Activated CD8-positive, alpha-beta T cell treated with anti-CD3 and anti-CD28 coated beads for 36 hours (primary cell): ENCODE measurements around the gene TTC21B. TPM values are rescaled to one million over a fixed set of nuclear protein-coding genes. Genes with fewer than 3 reads are reported as not detected.
A peak's percentile ranks its signal among the peaks of the same experiment; 100 is the strongest.
"Not testable (repeated sequence)": the region's sequence is repeated elsewhere in the genome, so short reads cannot be mapped to it uniquely, and the experiment has no call there.

Experiments used
- ATAC-seq: fragments of 200-7000 bp; cut with Tn5 transposase; one replicate; pipeline ENCODE4 v1.10.0; 2021; ENCODE audit warnings: mild to moderate bottlenecking, moderate library complexity
- CTCF ChIA-PET: fragments of 350-600 bp; sonication (Branson Sonifier 250); formaldehyde crosslinking; loops from one replicate; lab custom pipeline; 2021; ENCODE audit warnings: antibody characterized with exemption; lab: Charles Lee
- POLR2A ChIA-PET: fragments of 350-600 bp; sonication (Branson Sonifier 250); formaldehyde crosslinking; loops from one replicate; lab custom pipeline; 2021; ENCODE audit warnings: antibody characterized with exemption; lab: Charles Lee
- DNase-seq: peaks from one replicate; pipeline ENCODE4 v3.0.0-alpha.2; 2020
- H3K27ac Mint-ChIP-seq: one replicate; pipeline ENCODE4 v1.8.0; 2021; ENCODE audit warnings: mild to moderate bottlenecking, mixed read lengths
- H3K27me3 Mint-ChIP-seq: one replicate; pipeline ENCODE4 v1.8.0; 2021; ENCODE audit warnings: mixed read lengths
- H3K36me3 Mint-ChIP-seq: one replicate; pipeline ENCODE4 v1.8.0; 2021; ENCODE audit warnings: low read depth, mixed read lengths
- H3K4me1 Mint-ChIP-seq: one replicate; pipeline ENCODE4 v1.8.0; 2021; ENCODE audit warnings: low read depth, mixed read lengths
- H3K4me3 Mint-ChIP-seq: one replicate; pipeline ENCODE4 v1.8.0; 2021; ENCODE audit warnings: mild to moderate bottlenecking, moderate library complexity, mixed read lengths
- H3K9me3 Mint-ChIP-seq: one replicate; pipeline ENCODE4 v1.8.0; 2021; ENCODE audit warnings: mixed read lengths
- intact Hi-C: fragments of 100-400 bp; cut with micrococcal nuclease; formaldehyde crosslinking; loops from one replicate; pipeline ENCODE4 v1.10.0; 2022
- total RNA-seq, 2 experiments: library from RNA; stranded (reverse); gene quantifications; one replicate each; pipeline ENCODE4 v1.2.3, GENCODE V29; 2021
- TF ChIP-seq, protein P1 (sequence below): fragments of 200-600 bp; IDR thresholded peaks from one replicate; pipeline ENCODE4 v1.8.0; 2022; ENCODE audit warnings: antibody characterized with exemption, mild to moderate bottlenecking

The TTC21B gene
- total RNA-seq, 2 experiments from 2014 or later: 22.1 to 24.1 TPM

DNA sequence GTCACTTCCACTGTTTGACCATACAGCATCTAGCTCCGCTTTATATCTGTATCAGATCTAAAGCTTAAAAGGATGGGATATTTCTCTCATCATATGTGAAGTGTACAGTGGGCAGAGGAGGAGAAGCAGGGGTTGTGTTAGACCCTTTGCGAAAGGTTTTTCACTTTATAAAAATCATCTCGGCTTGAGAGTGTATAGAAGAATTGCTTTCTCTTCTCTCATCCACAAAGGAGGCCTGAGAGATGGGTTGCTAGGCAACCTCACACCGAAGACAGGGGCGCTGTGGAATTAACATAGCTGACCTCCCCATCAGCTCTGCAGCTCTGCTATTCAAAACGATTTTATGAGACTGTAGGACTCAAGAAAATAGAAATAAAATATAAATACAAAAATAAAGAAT, 89.3 kb downstream of the TTC21B start:
- Mint-ChIP-seq H3K4me3 (no peak overlapping the region), H3K27ac (no peak overlapping the region), H3K9me3 (peaks cover 9% of the 10 kb centered on the region), H3K27me3 (no peaks in the 10 kb centered on the region), H3K4me1 (peaks cover 5% of the 10 kb centered on the region), H3K36me3 (peaks cover 5% of the 10 kb centered on the region)
- ATAC-seq: no peak
- intact Hi-C loops: no loop called here
- DNase-seq: no peak
- TF ChIP-seq, protein P1, sequence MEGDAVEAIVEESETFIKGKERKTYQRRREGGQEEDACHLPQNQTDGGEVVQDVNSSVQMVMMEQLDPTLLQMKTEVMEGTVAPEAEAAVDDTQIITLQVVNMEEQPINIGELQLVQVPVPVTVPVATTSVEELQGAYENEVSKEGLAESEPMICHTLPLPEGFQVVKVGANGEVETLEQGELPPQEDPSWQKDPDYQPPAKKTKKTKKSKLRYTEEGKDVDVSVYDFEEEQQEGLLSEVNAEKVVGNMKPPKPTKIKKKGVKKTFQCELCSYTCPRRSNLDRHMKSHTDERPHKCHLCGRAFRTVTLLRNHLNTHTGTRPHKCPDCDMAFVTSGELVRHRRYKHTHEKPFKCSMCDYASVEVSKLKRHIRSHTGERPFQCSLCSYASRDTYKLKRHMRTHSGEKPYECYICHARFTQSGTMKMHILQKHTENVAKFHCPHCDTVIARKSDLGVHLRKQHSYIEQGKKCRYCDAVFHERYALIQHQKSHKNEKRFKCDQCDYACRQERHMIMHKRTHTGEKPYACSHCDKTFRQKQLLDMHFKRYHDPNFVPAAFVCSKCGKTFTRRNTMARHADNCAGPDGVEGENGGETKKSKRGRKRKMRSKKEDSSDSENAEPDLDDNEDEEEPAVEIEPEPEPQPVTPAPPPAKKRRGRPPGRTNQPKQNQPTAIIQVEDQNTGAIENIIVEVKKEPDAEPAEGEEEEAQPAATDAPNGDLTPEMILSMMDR: no peak
- POLR2A ChIA-PET: no interaction called here
- CTCF ChIA-PET: interaction anchor here (0.6 to 1.8 kb wide), 3 partner anchors 10 to 462 kb away, joined by 3 to 11 read pairs (median 3); no protein-coding TSS in a partner anchor

GRCh38 chr2:165863810-165864261, 89.7 kb downstream of the TTC21B start:
- Mint-ChIP-seq H3K27me3 (no peaks in the 10 kb centered on the region), H3K4me3 (no peak overlapping the region), H3K27ac (no peak overlapping the region), H3K36me3 (peaks cover 5% of the 10 kb centered on the region), H3K9me3 (peaks cover 9% of the 10 kb centered on the region), H3K4me1 (peaks cover 5% of the 10 kb centered on the region)
- CTCF ChIA-PET: interaction anchor here (0.6 to 1.8 kb wide), 3 partner anchors 10 to 461 kb away, joined by 3 to 11 read pairs (median 3); no protein-coding TSS in a partner anchor
- TF ChIP-seq, protein P1: no peak
- intact Hi-C loops: no loop called here
- DNase-seq (peak; percentile 22), ATAC-seq (no peak)
- POLR2A ChIA-PET: no interaction called here

GRCh38 chr2:165861083-165861482, 92.5 kb downstream of the TTC21B start:
- ATAC-seq, H3K9me3 Mint-ChIP-seq, H3K36me3 Mint-ChIP-seq, intact Hi-C loops, H3K27ac Mint-ChIP-seq, H3K4me3 Mint-ChIP-seq, DNase-seq, POLR2A ChIA-PET, H3K4me1 Mint-ChIP-seq, H3K27me3 Mint-ChIP-seq: not testable (repeated sequence)
- CTCF ChIA-PET: interaction anchor here (1.8 kb wide), 1 partner anchor 13 kb away, joined by 5 read pairs; no protein-coding TSS in a partner anchor

DNA sequence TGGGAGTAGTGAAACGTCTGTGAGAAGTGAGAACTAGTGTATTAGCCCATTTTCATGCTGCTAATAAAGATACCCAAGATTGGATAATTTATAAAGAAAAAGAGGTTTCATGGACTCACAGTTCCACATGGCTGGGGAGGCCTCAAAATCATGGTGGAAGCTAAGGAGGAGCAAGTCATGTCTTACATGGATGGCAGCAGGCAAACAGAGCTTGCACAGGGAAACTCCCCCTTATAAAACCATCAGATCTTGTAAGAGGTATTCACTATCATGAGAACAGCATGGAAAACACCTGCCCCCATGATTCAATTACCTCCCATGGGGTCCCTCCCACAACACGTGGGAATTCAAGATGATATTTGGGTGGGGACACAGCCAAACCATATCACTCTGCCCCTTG, 93.9 kb downstream of the TTC21B start:
- H3K4me1 Mint-ChIP-seq, intact Hi-C loops, H3K36me3 Mint-ChIP-seq, DNase-seq, POLR2A ChIA-PET, H3K4me3 Mint-ChIP-seq, H3K27me3 Mint-ChIP-seq, ATAC-seq, H3K9me3 Mint-ChIP-seq, CTCF ChIA-PET, H3K27ac Mint-ChIP-seq: not testable (repeated sequence)

DNA sequence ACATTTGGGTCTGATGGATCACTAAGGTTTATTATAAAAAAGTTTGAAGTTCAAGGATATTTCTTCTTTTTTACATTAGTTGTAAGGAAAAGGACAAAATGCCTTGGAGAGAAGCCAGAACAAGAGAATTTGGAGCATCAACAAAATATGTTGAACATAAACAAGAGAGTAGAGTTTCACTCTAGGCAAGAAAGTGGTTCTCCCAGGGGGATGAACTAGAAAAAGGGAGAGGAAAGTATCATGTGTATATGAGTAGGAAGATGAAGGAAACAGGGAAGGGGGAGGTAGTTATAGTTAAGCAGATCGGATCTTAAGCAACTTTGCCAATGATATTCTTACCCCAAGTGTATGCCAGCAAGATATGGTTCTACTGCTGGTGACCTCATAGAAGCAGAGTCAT, 95.7 kb downstream of the TTC21B start:
- Mint-ChIP-seq H3K36me3 (peaks cover 13% of the 10 kb centered on the region), H3K27ac (no peak overlapping the region), H3K4me3 (no peak overlapping the region), H3K4me1 (no peaks in the 10 kb centered on the region), H3K27me3 (no peaks in the 10 kb centered on the region), H3K9me3 (peaks cover 14% of the 10 kb centered on the region)
- DNase-seq: no peak
- ChIA-PET CTCF (interaction anchor here (1.4 kb wide), 1 partner anchor 17 kb away, joined by 4 read pairs; no protein-coding TSS in a partner anchor), POLR2A (no interaction called here)
- ATAC-seq: no peak
- intact Hi-C loops: no loop called here
- TF ChIP-seq, protein P1: no peak

- TF ChIP-seq, protein P1: no peak
- peaks cover 19% of the 10 kb centered on the region for H3K9me3 Mint-ChIP-seq
- H3K27me3 Mint-ChIP-seq: peaks cover 1% of the 10 kb centered on the region
- DNase-seq (no peak), ATAC-seq (no peak)
- H3K4me1 Mint-ChIP-seq: no peaks in the 10 kb centered on the region
- intact Hi-C loops: no loop called here
- H3K4me3 Mint-ChIP-seq: no peak overlapping the region
- peaks cover 18% of the 10 kb centered on the region for H3K36me3 Mint-ChIP-seq
- ChIA-PET CTCF (no interaction called here), POLR2A (no interaction called here)
- no peak overlapping the region for H3K27ac Mint-ChIP-seq
Measured at GRCh38 chr2:165852394-165852793, 101.2 kb downstream of the TTC21B start.
